ENCODE results near the gene COX7A2. TPM values are rescaled to one million over a fixed set of nuclear protein-coding genes. Genes with fewer than 3 reads are reported as not detected.

COX7A2 gene
- total RNA-seq, 1 experiment from 2014 or later = 600 TPM

GRCh38 chr6:75215291-75215690 lies 28.3 kb downstream of the COX7A2 start:
- intact Hi-C loops (cut with micrococcal nuclease) = no loop called here
- no peaks in the 10 kb centered on the region for H3K79me2 ChIP-seq (ENCODE audit: insufficient read depth, low read length)
- no peak overlapping the region for H2AFZ ChIP-seq (ENCODE audit: low read depth, low read length, poor library complexity, severe bottlenecking)
- no peaks in the 10 kb centered on the region for H4K20me1 ChIP-seq (ENCODE audit: insufficient read depth)
- POLR2A ChIA-PET = no interaction called here
- H3K27ac ChIP-seq (ENCODE audit: low read depth, low read length) = no peak overlapping the region
- TF ChIP-seq SRF (IDR thresholded peaks at IDR 0.05; ENCODE audit: low read depth) = no peak
- no peak for TF ChIP-seq CTCF (IDR thresholded peaks at IDR 0.05 in 2 of 3, conservative IDR thresholded peaks at IDR 0.05 in 1 of 3; ENCODE audit: borderline replicate concordance in 1 of 3, insufficient read depth in 1 of 3, low read depth in 2 of 3, low read length in 2 of 3)
- TF ChIP-seq SIN3A (IDR thresholded peaks at IDR 0.05; ENCODE audit: low read depth) = no peak
- TF ChIP-seq ZFX (IDR thresholded peaks at IDR 0.05) = no peak
- no peak for TF ChIP-seq TCF7L2 (IDR thresholded peaks at IDR 0.05; ENCODE audit: borderline replicate concordance, extremely low read depth, insufficient read depth, insufficient read length)
- no peak for TF ChIP-seq ZNF274 (IDR thresholded peaks at IDR 0.05; ENCODE audit: low read depth, low read length)
- no peak for TF ChIP-seq ZBTB33 (IDR thresholded peaks at IDR 0.05; ENCODE audit: extremely low read depth, insufficient replicate concordance, low read length)
- H3K27me3 ChIP-seq (ENCODE audit: insufficient read depth, low read length) = no peaks in the 10 kb centered on the region
- H3K9me2 ChIP-seq (ENCODE audit: insufficient read depth) = no peaks in the 10 kb centered on the region
- RAD21 ChIA-PET (ENCODE audit: low non-redundant PET in 1 of 2, low total read pairs in 2 of 2, uncharacterized antibody in 2 of 2, unreplicated experiment in 2 of 2) = no interaction called here
- H3K9me3 ChIP-seq (ENCODE audit: control insufficient read depth in 1 of 2, insufficient read depth in 1 of 2, low read depth in 1 of 2, low read length in 2 of 2) = no peaks in the 10 kb centered on the region
- no peak overlapping the region for H3K4me3 ChIP-seq (replicated peaks in 1 of 2; ENCODE audit: low read depth in 1 of 2, low read length in 2 of 2)
- CTCF ChIA-PET = no interaction called here
- H3K4me1 ChIP-seq (ENCODE audit: control insufficient read depth in 1 of 2, insufficient read depth in 2 of 2, low read length in 2 of 2) = peaks cover 0 to 7% of the 10 kb centered on the region in 2 experiments; a peak in 2 of 4 replicates
- ATAC-seq (no peak), DNase-seq (ENCODE audit: low read depth, low spot score) (no peak)
- H3K36me3 ChIP-seq (ENCODE audit: control insufficient read depth in 1 of 2, insufficient read depth in 2 of 2, low read length in 2 of 2) = no peaks in the 10 kb centered on the region
- H3K4me2 ChIP-seq (ENCODE audit: low read length) = no peak overlapping the region
- BruUV-seq (replicated peaks) = no TSS peak
- H3K9ac ChIP-seq (ENCODE audit: low read length) = no peak overlapping the region
